PC-9 (cell line): ENCODE results near the gene MUCL1.

Experiments used
- CTCF ChIP-seq: fragments of 200-600 bp; sonication (generic); conservative IDR thresholded peaks from 2 replicates; pipeline ENCODE4 v1.6.1; 2017; ENCODE audit warnings: mixed run types, antibody characterized with exemption, mild to moderate bottlenecking, moderate library complexity
- EZH2 ChIP-seq: fragments of 200-600 bp; sonication (generic); IDR thresholded peaks from 2 replicates; pipeline ENCODE4 v1.8.0; 2017; ENCODE audit warnings: antibody characterized with exemption, low read depth

GRCh38 chr12:54861927-54862326, 7.6 kb downstream of the MUCL1 start:
- TF ChIP-seq EZH2 = no peak
- TF ChIP-seq CTCF = no peak
